ENCODE results near the gene NT5C1B. TPM values are rescaled to one million over a fixed set of nuclear protein-coding genes. Genes with fewer than 3 reads are reported as not detected.

Gene NT5C1B
- total and polyA plus RNA-seq, 10 of the 15 experiments (the other 5 are each of a cell fraction or from before 2014, with no cell fraction given): 0.40 to 0.44 TPM; not detected in 8

DNA sequence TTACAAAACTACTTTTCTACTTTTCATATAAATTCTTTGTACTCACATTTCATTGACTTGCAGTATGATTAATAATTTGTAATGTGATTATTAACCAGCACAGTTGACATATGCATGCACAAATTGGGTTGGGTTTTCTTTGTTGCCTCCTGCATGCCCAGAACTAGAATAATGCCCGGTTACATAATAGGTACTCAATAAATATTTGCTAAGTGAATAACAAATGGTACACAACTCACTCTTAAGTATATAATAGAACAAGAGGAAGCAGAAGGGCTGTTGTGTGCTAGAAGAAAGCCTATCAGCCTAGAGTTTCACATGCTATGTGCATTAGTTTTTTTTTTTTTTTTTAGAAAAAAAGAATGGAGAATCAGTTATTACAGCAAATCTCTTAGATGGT lies 38.2 kb downstream of the NT5C1B start:
- H3K9me3 ChIP-seq (replicated peaks; ENCODE audit: control insufficient read depth, insufficient read depth, low read length): no peaks in the 10 kb centered on the region
- FAIRE-seq (no peak), ATAC-seq (no peak), DNase-seq (ENCODE audit: low read depth, low spot score) (no peak)
- H3K4me1 ChIP-seq (ENCODE audit: control insufficient read depth, insufficient read depth, low read length): no peaks in the 10 kb centered on the region
- ChIA-PET POLR2A (no interaction called here), CTCF (interaction anchor here (0.7 kb wide), 1 partner anchor 25 kb away, joined by 3 read pairs; no protein-coding TSS in a partner anchor), RAD21 (ENCODE audit: unreplicated experiment) (no interaction called here), SMC1A (ENCODE audit: uncharacterized antibody, unreplicated experiment) (no interaction called here)
- intact Hi-C loops (cut with micrococcal nuclease; ENCODE audit: unreplicated experiment) (no loop called here), in situ Hi-C loops (cut with MboI) (no loop called here)
- H3K4me2 ChIP-seq (ENCODE audit: control insufficient read depth, insufficient read depth): no peak overlapping the region
- 100% methylated on average over 1 of the region's 1 CpG for WGBS (ENCODE audit: insufficient coverage, insufficient replicate concordance, low lambda C conversion rate, missing lambda C conversion rate)
- peaks cover 0 to 5% of the 10 kb centered on the region in 2 experiments; a peak in 1 of 4 replicates for H3K36me3 ChIP-seq (ENCODE audit: control insufficient read depth in 2 of 2, insufficient read depth in 2 of 2, low read length in 1 of 2)
- H3K27ac ChIP-seq (ENCODE audit: control insufficient read depth, insufficient read depth): no peak overlapping the region
- H3K9ac ChIP-seq (ENCODE audit: control insufficient read depth, insufficient read depth, low read length): no peak overlapping the region
- no TSS peak for BruUV-seq (replicated peaks)
- no peak overlapping the region for H3K4me3 ChIP-seq
- no peaks in the 10 kb centered on the region for H3K79me2 ChIP-seq (ENCODE audit: control insufficient read depth, insufficient read depth, low read length)
- TF ChIP-seq, protein P1, sequence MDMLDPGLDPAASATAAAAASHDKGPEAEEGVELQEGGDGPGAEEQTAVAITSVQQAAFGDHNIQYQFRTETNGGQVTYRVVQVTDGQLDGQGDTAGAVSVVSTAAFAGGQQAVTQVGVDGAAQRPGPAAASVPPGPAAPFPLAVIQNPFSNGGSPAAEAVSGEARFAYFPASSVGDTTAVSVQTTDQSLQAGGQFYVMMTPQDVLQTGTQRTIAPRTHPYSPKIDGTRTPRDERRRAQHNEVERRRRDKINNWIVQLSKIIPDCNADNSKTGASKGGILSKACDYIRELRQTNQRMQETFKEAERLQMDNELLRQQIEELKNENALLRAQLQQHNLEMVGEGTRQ (IDR thresholded peaks at IDR 0.05; ENCODE audit: borderline replicate concordance, low read depth, low read length): no peak
- TF ChIP-seq EZH2 (IDR thresholded peaks at IDR 0.05; ENCODE audit: borderline replicate concordance, control insufficient read depth, low read depth, low read length) (no peak), ASH2L (IDR thresholded peaks at IDR 0.05; ENCODE audit: borderline replicate concordance, low read depth) (no peak), NFYA (IDR thresholded peaks at IDR 0.05; ENCODE audit: borderline replicate concordance, low read depth, low read length) (no peak), NR2C1 (IDR thresholded peaks at IDR 0.05) (no peak), ETV6 (conservative IDR thresholded peaks at IDR 0.05 in 1 of 2, IDR thresholded peaks at IDR 0.05 in 1 of 2; ENCODE audit: borderline replicate concordance in 1 of 2, low read depth in 1 of 2) (no peak), FOXM1 (IDR thresholded peaks at IDR 0.05; ENCODE audit: low read depth, low read length) (no peak), HDAC2 (IDR thresholded peaks at IDR 0.05) (no peak), TCF3 (IDR thresholded peaks at IDR 0.05; ENCODE audit: borderline replicate concordance, insufficient read depth, low read depth, low read length) (no peak), RBBP5 (conservative IDR thresholded peaks at IDR 0.05) (no peak), CBX5 (IDR thresholded peaks at IDR 0.05; ENCODE audit: low read depth) (no peak), DPF2 (IDR thresholded peaks at IDR 0.05) (no peak), BCL11A (IDR thresholded peaks at IDR 0.05; ENCODE audit: low read depth, low read length) (no peak), IRF4 (IDR thresholded peaks at IDR 0.05; ENCODE audit: low read depth, low read length) (no peak), NR2F1 (conservative IDR thresholded peaks at IDR 0.05) (no peak)
- TF ChIP-seq, protein P2, sequence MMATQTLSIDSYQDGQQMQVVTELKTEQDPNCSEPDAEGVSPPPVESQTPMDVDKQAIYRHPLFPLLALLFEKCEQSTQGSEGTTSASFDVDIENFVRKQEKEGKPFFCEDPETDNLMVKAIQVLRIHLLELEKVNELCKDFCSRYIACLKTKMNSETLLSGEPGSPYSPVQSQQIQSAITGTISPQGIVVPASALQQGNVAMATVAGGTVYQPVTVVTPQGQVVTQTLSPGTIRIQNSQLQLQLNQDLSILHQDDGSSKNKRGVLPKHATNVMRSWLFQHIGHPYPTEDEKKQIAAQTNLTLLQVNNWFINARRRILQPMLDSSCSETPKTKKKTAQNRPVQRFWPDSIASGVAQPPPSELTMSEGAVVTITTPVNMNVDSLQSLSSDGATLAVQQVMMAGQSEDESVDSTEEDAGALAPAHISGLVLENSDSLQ (IDR thresholded peaks at IDR 0.05): no peak
- TF ChIP-seq, protein P3, sequence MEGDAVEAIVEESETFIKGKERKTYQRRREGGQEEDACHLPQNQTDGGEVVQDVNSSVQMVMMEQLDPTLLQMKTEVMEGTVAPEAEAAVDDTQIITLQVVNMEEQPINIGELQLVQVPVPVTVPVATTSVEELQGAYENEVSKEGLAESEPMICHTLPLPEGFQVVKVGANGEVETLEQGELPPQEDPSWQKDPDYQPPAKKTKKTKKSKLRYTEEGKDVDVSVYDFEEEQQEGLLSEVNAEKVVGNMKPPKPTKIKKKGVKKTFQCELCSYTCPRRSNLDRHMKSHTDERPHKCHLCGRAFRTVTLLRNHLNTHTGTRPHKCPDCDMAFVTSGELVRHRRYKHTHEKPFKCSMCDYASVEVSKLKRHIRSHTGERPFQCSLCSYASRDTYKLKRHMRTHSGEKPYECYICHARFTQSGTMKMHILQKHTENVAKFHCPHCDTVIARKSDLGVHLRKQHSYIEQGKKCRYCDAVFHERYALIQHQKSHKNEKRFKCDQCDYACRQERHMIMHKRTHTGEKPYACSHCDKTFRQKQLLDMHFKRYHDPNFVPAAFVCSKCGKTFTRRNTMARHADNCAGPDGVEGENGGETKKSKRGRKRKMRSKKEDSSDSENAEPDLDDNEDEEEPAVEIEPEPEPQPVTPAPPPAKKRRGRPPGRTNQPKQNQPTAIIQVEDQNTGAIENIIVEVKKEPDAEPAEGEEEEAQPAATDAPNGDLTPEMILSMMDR (IDR thresholded peaks at IDR 0.05 in 2 of 3, conservative IDR thresholded peaks at IDR 0.05 in 1 of 3; ENCODE audit: control insufficient read depth in 2 of 3, extremely low read depth in 1 of 3, insufficient read depth in 1 of 3, low read depth in 3 of 3, low read length in 3 of 3): no peak
- TF ChIP-seq, protein P4, sequence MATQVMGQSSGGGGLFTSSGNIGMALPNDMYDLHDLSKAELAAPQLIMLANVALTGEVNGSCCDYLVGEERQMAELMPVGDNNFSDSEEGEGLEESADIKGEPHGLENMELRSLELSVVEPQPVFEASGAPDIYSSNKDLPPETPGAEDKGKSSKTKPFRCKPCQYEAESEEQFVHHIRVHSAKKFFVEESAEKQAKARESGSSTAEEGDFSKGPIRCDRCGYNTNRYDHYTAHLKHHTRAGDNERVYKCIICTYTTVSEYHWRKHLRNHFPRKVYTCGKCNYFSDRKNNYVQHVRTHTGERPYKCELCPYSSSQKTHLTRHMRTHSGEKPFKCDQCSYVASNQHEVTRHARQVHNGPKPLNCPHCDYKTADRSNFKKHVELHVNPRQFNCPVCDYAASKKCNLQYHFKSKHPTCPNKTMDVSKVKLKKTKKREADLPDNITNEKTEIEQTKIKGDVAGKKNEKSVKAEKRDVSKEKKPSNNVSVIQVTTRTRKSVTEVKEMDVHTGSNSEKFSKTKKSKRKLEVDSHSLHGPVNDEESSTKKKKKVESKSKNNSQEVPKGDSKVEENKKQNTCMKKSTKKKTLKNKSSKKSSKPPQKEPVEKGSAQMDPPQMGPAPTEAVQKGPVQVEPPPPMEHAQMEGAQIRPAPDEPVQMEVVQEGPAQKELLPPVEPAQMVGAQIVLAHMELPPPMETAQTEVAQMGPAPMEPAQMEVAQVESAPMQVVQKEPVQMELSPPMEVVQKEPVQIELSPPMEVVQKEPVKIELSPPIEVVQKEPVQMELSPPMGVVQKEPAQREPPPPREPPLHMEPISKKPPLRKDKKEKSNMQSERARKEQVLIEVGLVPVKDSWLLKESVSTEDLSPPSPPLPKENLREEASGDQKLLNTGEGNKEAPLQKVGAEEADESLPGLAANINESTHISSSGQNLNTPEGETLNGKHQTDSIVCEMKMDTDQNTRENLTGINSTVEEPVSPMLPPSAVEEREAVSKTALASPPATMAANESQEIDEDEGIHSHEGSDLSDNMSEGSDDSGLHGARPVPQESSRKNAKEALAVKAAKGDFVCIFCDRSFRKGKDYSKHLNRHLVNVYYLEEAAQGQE (IDR thresholded peaks at IDR 0.05; ENCODE audit: low read depth, low read length): no peak
- no peaks in the 10 kb centered on the region for H4K20me1 ChIP-seq (ENCODE audit: control insufficient read depth, insufficient read depth)
- no peak overlapping the region for H2AFZ ChIP-seq (ENCODE audit: control insufficient read depth, low read depth, low read length)
- H3K27me3 ChIP-seq (replicated peaks in 1 of 2; ENCODE audit: control insufficient read depth in 2 of 2, insufficient read depth in 2 of 2, low read length in 1 of 2): no peaks in the 10 kb centered on the region

Data from GM12878 (cell line).